Body of pancreas (tissue), 4 donors: ENCODE data around the gene IZUMO1R.

Experiments used
- POLR2A ChIP-seq, 3 donors: fragments of 450-650 bp; IDR thresholded peaks; one replicate each; pipeline ENCODE4 v1.6.1; 2016; ENCODE audit warnings: antibody characterized with exemption in 3 of 3, mild to moderate bottlenecking in 2 of 3
- TF ChIP-seq, protein P1 (sequence below), 7 experiments: fragments of 450-650 bp in 4 of 7; fragments of 200-600 bp in 3 of 7; sonication (generic) in 3 of 7; IDR thresholded peaks; one replicate each; pipeline ENCODE4 v1.5.1; 2016 to 2019; ENCODE audit warnings: antibody characterized with exemption in 7 of 7

DNA sequence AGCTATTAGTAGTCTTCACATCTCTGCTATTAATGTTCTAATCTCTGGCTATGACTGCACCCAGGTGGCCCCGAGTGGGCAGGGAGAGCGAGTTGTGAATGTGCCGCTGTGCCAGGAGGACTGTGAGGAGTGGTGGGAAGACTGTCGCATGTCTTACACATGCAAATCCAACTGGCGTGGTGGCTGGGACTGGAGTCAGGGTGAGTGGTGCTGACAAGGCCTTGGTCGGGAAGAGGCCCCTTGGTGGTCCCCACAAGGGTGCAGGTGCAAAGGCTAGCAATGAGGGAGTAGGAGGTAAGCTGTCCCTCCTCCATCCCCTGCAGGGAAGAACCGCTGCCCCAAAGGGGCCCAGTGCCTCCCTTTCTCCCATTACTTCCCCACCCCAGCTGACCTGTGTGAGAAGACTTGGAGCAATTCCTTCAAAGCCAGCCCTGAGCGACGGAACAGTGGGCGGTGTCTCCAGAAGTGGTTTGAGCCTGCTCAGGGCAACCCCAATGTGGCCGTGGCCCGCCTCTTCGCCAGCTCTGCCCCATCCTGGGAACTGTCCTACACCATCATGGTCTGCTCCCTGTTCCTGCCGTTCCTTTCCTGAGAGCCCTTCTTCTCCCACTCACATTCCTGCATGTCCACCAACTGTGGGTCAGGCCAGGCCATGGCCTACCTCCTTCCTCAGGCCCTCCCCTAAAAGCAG, 2.9 kb downstream of the IZUMO1R start:
- TF ChIP-seq, protein P1, sequence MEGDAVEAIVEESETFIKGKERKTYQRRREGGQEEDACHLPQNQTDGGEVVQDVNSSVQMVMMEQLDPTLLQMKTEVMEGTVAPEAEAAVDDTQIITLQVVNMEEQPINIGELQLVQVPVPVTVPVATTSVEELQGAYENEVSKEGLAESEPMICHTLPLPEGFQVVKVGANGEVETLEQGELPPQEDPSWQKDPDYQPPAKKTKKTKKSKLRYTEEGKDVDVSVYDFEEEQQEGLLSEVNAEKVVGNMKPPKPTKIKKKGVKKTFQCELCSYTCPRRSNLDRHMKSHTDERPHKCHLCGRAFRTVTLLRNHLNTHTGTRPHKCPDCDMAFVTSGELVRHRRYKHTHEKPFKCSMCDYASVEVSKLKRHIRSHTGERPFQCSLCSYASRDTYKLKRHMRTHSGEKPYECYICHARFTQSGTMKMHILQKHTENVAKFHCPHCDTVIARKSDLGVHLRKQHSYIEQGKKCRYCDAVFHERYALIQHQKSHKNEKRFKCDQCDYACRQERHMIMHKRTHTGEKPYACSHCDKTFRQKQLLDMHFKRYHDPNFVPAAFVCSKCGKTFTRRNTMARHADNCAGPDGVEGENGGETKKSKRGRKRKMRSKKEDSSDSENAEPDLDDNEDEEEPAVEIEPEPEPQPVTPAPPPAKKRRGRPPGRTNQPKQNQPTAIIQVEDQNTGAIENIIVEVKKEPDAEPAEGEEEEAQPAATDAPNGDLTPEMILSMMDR (IDR thresholded peaks at IDR 0.05) = no peak
- no peak for TF ChIP-seq POLR2A (IDR thresholded peaks at IDR 0.05)
